ENCODE results near the gene HTR7. TPM values are rescaled to one million over a fixed set of nuclear protein-coding genes. Genes with fewer than 3 reads are reported as not detected.
"Not testable (repeated sequence)": the region's sequence is repeated elsewhere in the genome, so short reads cannot be mapped to it uniquely, and the experiment has no call there.

Gene HTR7
- total and polyA plus RNA-seq, 4 donors: 1.3 to 3.1 (median 2.3) TPM

DNA sequence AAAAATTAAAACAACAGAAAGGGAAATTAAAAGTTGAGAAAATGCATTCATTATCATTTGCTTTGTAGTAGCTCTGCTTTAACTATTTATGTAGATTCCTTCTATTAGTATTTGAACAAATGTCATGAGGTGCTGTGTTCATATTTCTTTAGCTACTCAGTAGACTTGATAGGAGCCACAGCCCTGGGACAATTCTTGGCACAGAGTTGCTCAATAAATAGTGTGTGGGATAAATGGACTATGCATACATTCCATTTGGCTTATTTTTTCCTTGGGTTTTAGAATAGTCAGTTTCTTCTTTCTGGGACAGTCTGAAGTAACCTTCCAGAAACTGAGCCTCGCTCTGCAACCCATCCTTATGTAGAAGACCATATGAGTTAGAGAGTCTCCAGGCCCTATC is 27.3 kb upstream of the HTR7 start:
- no peak for ATAC-seq (ENCODE audit: low FRiP score)
- Histone ChIP-seq H3K36me3 (ENCODE audit: control insufficient read depth in 1 of 2, insufficient read depth in 2 of 2, low read length in 1 of 2) (no peaks in the 10 kb centered on the region), H3K4me1 (ENCODE audit: control insufficient read depth in 1 of 2, insufficient read depth in 2 of 2, low read length in 2 of 2) (no peaks in the 10 kb centered on the region), H3K27ac (ENCODE audit: low read depth in 1 of 2, low read length in 2 of 2) (no peak overlapping the region), H3K4me3 (ENCODE audit: low read length in 2 of 2) (no peak overlapping the region), H3K27me3 (ENCODE audit: control insufficient read depth in 1 of 2, insufficient read depth in 2 of 2, low read length in 1 of 2) (no peaks in the 10 kb centered on the region), H3K9me3 (ENCODE audit: control insufficient read depth, low read length) (no peaks in the 10 kb centered on the region)
- intact Hi-C loops (cut with DNase I): no loop called here
- no peak for DNase-seq
- WGBS, 2 donors: 91 to 94% methylated on average over 1 of the region's 1 CpG

DNA sequence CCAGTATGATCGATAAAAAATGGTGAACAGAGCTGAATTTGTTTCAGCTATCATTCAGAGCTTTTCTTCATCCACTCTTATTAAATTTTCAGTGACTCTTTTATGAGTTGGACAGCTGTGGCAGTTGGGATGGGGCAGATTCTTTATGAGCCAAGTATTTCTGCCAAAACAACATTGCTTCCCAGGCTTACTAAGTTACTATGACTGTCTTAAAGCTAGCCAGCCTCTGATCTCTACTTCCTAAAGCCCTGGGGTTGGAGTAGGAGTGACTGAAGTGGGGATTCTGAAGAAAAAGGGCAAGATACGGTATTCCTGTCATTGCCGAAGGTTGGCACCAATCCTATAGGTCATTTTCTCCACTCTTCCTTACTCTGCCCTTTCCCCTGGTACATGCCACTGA is 26.6 kb upstream of the HTR7 start:
- ATAC-seq (ENCODE audit: low FRiP score) (peak; percentile 74), DNase-seq (no peak)
- 78 to 83% methylated on average over 3 of the region's 3 CpGs for WGBS, 2 donors
- H3K9me3 ChIP-seq (ENCODE audit: control insufficient read depth, low read length): no peaks in the 10 kb centered on the region
- no peak overlapping the region for H3K27ac ChIP-seq (ENCODE audit: low read depth in 1 of 2, low read length in 2 of 2)
- H3K4me3 ChIP-seq (ENCODE audit: low read length in 2 of 2): no peak overlapping the region
- H3K36me3 ChIP-seq (ENCODE audit: control insufficient read depth in 1 of 2, insufficient read depth in 2 of 2, low read length in 1 of 2): no peaks in the 10 kb centered on the region
- H3K4me1 ChIP-seq (ENCODE audit: control insufficient read depth in 1 of 2, insufficient read depth in 2 of 2, low read length in 2 of 2): no peaks in the 10 kb centered on the region
- intact Hi-C loops (cut with DNase I): no loop called here
- no peaks in the 10 kb centered on the region for H3K27me3 ChIP-seq (ENCODE audit: control insufficient read depth in 1 of 2, insufficient read depth in 2 of 2, low read length in 1 of 2)

DNA sequence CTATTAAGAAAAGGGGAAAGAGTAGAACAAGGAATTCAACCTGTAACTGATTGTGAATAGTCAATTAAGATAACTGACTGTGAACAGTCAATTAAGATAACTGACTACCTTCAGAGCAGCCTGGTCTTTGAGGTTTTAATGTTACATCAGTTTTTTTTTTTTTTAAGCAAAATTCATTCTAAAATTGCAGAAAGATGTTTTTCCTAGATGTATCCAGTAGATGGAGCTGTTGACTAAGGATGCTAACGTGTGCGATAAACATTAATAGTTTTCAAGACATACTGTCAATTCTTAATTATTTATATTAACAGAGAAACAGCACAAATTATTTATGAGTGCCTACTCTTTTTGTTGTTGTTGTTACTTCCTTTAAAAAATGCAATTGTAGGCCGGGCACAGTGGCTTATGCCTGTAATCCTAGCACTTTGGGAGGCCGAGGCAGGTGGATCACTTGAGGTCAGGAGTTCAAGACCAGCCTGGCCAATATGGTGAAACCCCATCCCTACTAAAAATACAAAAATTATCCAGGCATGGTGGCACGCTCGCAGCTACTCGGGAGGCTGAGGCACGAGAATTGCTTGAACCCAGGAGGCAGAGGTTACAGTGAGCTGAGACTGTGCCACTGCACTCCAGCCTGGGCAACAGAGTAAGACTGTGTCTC is 22.4 kb upstream of the HTR7 start:
- H3K9me3 ChIP-seq (ENCODE audit: control insufficient read depth, low read length); H3K4me1 ChIP-seq (ENCODE audit: control insufficient read depth in 1 of 2, insufficient read depth in 2 of 2, low read length in 2 of 2); ATAC-seq (ENCODE audit: low FRiP score); H3K36me3 ChIP-seq (ENCODE audit: control insufficient read depth in 1 of 2, insufficient read depth in 2 of 2, low read length in 1 of 2); DNase-seq; H3K4me3 ChIP-seq (ENCODE audit: low read length in 2 of 2); intact Hi-C loops (cut with DNase I); H3K27me3 ChIP-seq (ENCODE audit: control insufficient read depth in 1 of 2, insufficient read depth in 2 of 2, low read length in 1 of 2); H3K27ac ChIP-seq (ENCODE audit: low read depth in 1 of 2, low read length in 2 of 2): not testable (repeated sequence)
- 68 to 69% methylated on average over 8 of the region's 8 CpGs for WGBS, 2 donors

DNA sequence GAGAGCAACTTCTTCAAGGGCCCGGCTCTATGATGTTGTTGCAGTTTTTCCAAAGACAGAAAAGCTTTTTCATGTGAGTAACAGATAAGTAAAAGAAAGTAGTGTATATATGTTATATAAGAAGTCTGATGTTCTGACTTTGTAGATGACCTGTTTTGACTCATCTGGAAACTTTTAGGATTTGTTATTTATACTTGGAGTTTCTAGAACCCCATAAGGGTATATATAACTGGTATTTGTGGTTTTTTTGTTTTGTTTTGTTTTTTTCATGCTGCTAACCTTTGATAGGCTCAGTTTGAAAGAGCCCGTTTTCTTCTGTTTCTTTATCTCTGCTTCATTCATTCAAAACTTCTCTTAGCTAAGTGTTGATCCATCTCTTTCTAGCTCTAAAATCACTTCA is 21.2 kb upstream of the HTR7 start:
- no peaks in the 10 kb centered on the region for H3K4me1 ChIP-seq (ENCODE audit: control insufficient read depth in 1 of 2, insufficient read depth in 2 of 2, low read length in 2 of 2)
- intact Hi-C loops (cut with DNase I): no loop called here
- no peak overlapping the region for H3K27ac ChIP-seq (ENCODE audit: low read depth in 1 of 2, low read length in 2 of 2)
- 78 to 82% methylated on average over 2 of the region's 2 CpGs for WGBS, 2 donors
- H3K4me3 ChIP-seq (ENCODE audit: low read length in 2 of 2): no peak overlapping the region
- H3K9me3 ChIP-seq (ENCODE audit: control insufficient read depth, low read length): no peaks in the 10 kb centered on the region
- ATAC-seq (ENCODE audit: low FRiP score) (no peak), DNase-seq (no peak)
- peaks cover 5 to 8% of the 10 kb centered on the region in 2 donors for H3K36me3 ChIP-seq (ENCODE audit: control insufficient read depth in 1 of 2, insufficient read depth in 2 of 2, low read length in 1 of 2)
- H3K27me3 ChIP-seq (ENCODE audit: control insufficient read depth in 1 of 2, insufficient read depth in 2 of 2, low read length in 1 of 2): no peaks in the 10 kb centered on the region

DNA sequence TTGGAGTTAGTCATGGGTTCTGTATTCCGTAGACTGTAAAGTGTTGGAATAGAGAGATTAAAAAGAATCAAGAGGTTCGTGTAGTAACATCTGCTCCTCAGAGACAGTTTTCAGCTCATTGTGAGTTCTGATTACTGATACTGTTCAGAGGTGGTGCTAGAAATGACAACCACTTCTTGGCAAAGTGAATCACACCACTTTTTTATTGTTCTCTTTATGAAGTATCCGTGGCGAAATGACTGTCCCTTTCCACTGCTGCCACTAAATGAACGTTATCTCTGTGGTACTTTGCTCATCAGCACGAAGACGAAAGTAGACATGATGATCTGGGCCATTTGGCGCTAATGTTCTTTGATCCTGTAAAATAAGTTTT is 14.8 kb upstream of the HTR7 start:
- Histone ChIP-seq H3K36me3 (ENCODE audit: control insufficient read depth in 1 of 2, insufficient read depth in 2 of 2, low read length in 1 of 2) (peaks cover 0 to 7% of the 10 kb centered on the region in 2 donors), H3K4me1 (ENCODE audit: control insufficient read depth in 1 of 2, insufficient read depth in 2 of 2, low read length in 2 of 2) (peaks cover 0 to 4% of the 10 kb centered on the region in 2 donors), H3K9me3 (ENCODE audit: control insufficient read depth, low read length) (no peaks in the 10 kb centered on the region), H3K27ac (ENCODE audit: low read depth in 1 of 2, low read length in 2 of 2) (no peak overlapping the region), H3K27me3 (ENCODE audit: control insufficient read depth in 1 of 2, insufficient read depth in 2 of 2, low read length in 1 of 2) (no peaks in the 10 kb centered on the region), H3K4me3 (ENCODE audit: low read length in 2 of 2) (peak overlapping the region; percentile 59 to 76)
- intact Hi-C loops (cut with DNase I): no loop called here
- DNase-seq (no peak), ATAC-seq (ENCODE audit: low FRiP score) (no peak)
- WGBS, 2 donors: 25% methylated on average over 8 of the region's 8 CpGs

DNA sequence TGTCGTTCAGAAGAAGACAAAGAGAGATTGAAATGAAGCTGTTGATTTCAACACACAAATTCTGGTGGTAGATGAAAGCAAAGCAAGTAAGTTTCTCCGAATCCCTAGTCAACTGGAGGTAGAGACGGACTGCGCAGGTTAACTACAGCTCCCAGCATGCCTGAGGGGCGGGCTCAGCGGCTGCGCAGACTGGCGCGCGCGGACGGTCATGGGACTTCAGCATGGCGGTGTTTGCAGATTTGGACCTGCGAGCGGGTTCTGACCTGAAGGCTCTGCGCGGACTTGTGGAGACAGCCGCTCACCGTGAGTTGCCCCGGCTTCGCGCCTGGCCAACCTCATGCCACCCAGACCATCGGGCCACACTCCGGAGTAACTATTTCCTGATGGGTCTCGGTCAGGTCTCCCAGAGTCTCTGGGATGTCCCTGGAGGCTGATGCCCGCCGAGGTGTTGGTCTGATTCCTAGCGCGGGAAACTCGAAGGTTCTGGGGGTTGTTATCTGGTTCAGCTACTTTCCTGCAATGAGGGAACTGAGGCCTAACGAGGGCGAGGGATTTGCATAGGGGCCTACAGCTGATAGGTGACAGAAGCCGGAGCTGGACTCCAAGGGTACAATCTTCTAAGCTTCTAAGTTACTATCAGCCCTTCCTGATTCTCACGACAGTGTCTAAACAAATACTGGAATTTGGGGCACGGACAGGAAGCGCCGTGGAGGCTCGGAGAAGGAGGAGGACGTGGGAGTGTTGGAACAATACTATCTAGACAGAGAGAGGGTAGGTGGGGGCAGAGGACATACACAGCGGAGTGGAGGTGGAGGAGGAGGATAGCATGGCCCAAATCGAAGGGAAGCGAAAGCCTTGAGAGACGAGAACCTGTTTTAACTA is 14.2 kb upstream of the HTR7 start, which contains the start of gene RPP30:
Gene RPP30 (plus strand): TSS at position 209 of the 882 bp plus-strand sequence. CDS start 13 bp downstream, at position 222.
- WGBS, 2 donors: 0 to 1% methylated on average over 43 of the region's 43 CpGs
- DNase-seq (peak; percentile 90 to 94), ATAC-seq (ENCODE audit: low FRiP score) (peak; percentile 98)
- no peaks in the 10 kb centered on the region for H3K9me3 ChIP-seq (ENCODE audit: control insufficient read depth, low read length)
- H3K4me3 ChIP-seq (ENCODE audit: low read length in 2 of 2): peak within 1 kb of the TSS; percentile 59 to 76
- H3K4me1 ChIP-seq (ENCODE audit: control insufficient read depth in 1 of 2, insufficient read depth in 2 of 2, low read length in 2 of 2): peaks cover 0 to 4% of the 10 kb centered on the region in 2 donors
- no peak within 1 kb of the TSS for H3K27ac ChIP-seq (ENCODE audit: low read depth in 1 of 2, low read length in 2 of 2)
- H3K27me3 ChIP-seq (ENCODE audit: control insufficient read depth in 1 of 2, insufficient read depth in 2 of 2, low read length in 1 of 2): no peaks in the 10 kb centered on the region
- H3K36me3 ChIP-seq (ENCODE audit: control insufficient read depth in 1 of 2, insufficient read depth in 2 of 2, low read length in 1 of 2): peaks cover 0 to 4% of the 10 kb centered on the region in 2 donors
- intact Hi-C loops (cut with DNase I): no loop called here

DNA sequence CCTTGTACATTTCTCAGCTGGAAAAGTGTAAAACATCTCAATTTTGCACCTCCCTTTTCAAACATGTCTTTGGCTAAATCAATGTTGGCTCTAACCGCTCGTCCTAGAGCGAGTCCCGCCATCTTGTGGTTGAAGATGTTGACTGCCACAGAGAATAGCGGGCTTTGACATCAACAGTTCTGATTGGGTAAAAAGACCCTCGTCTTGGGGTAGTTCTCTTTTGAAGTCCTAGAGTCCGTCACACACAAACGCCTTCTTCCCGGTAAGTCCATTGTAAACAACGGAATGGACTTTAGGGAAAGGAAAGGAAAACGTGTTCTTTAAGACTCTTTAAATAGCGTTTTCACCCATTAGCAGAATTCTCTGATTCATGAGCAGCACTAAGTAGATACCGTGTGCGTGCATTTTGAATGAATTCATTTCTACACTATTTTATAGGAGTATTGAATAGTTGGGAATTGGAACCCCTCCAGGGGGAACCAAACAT is 13.5 kb upstream of the HTR7 start:
- Histone ChIP-seq H3K4me1 (ENCODE audit: control insufficient read depth in 1 of 2, insufficient read depth in 2 of 2, low read length in 2 of 2) (peaks cover 0 to 4% of the 10 kb centered on the region in 2 donors), H3K27ac (ENCODE audit: low read depth in 1 of 2, low read length in 2 of 2) (no peak overlapping the region), H3K9me3 (ENCODE audit: control insufficient read depth, low read length) (no peaks in the 10 kb centered on the region), H3K4me3 (ENCODE audit: low read length in 2 of 2) (peak overlapping the region; percentile 59 to 76), H3K36me3 (ENCODE audit: control insufficient read depth in 1 of 2, insufficient read depth in 2 of 2, low read length in 1 of 2) (no peaks in the 10 kb centered on the region), H3K27me3 (ENCODE audit: control insufficient read depth in 1 of 2, insufficient read depth in 2 of 2, low read length in 1 of 2) (no peaks in the 10 kb centered on the region)
- DNase-seq (no peak), ATAC-seq (ENCODE audit: low FRiP score) (peak; percentile 80)
- intact Hi-C loops (cut with DNase I): no loop called here
- WGBS, 2 donors: 1 to 2% methylated on average over 14 of the region's 14 CpGs

DNA sequence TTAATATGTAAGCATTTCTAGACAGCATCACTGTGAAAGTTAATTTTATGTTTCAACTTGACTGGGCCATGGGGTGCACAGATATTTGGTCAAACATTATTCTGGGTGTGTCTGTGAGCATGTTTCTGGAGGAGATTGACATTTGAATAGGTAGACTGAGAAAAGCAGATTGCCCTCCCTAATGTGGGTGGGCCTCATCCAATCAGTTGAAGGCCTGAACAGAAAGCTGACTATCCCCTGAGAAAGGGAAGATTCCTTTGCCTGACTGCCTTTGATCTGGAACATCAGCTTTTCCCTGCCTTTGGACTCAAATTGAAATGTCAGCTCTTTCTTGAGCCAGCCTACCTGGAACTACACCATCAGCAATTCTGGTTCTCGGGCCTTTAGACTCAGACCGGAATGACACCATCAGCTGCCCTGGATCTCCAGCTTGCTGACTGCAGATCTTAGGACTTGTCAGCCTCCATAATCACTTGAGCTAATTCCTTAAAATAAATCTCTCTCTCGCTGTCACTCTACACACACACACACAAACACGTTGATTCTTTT is 8.3 kb upstream of the HTR7 start:
- H3K4me3 ChIP-seq (ENCODE audit: low read length in 2 of 2): no peak overlapping the region
- no peaks in the 10 kb centered on the region for H3K27me3 ChIP-seq (ENCODE audit: control insufficient read depth in 1 of 2, insufficient read depth in 2 of 2, low read length in 1 of 2)
- no peak for DNase-seq
- intact Hi-C loops (cut with DNase I): loop anchor here in 1 of 2 donors (10.0 kb wide), 1 partner anchor 581 kb away; no protein-coding TSS in a partner anchor
- H3K9me3 ChIP-seq (ENCODE audit: control insufficient read depth, low read length): no peaks in the 10 kb centered on the region
- no peak overlapping the region for H3K27ac ChIP-seq (ENCODE audit: low read depth in 1 of 2, low read length in 2 of 2)
- no peaks in the 10 kb centered on the region for H3K4me1 ChIP-seq (ENCODE audit: control insufficient read depth in 1 of 2, insufficient read depth in 2 of 2, low read length in 2 of 2)
- H3K36me3 ChIP-seq (ENCODE audit: control insufficient read depth in 1 of 2, insufficient read depth in 2 of 2, low read length in 1 of 2): no peaks in the 10 kb centered on the region
- no peak for ATAC-seq (ENCODE audit: low FRiP score)
- 87% methylated on average over 4 of the region's 4 CpGs for WGBS, 2 donors

Data from aorta (tissue), 5 donors.